ENCODE measurements around the gene CTNNA1.
"Not testable (repeated sequence)": the region's sequence is repeated elsewhere in the genome, so short reads cannot be mapped to it uniquely, and the experiment has no call there.

CTNNA1 gene

DNA sequence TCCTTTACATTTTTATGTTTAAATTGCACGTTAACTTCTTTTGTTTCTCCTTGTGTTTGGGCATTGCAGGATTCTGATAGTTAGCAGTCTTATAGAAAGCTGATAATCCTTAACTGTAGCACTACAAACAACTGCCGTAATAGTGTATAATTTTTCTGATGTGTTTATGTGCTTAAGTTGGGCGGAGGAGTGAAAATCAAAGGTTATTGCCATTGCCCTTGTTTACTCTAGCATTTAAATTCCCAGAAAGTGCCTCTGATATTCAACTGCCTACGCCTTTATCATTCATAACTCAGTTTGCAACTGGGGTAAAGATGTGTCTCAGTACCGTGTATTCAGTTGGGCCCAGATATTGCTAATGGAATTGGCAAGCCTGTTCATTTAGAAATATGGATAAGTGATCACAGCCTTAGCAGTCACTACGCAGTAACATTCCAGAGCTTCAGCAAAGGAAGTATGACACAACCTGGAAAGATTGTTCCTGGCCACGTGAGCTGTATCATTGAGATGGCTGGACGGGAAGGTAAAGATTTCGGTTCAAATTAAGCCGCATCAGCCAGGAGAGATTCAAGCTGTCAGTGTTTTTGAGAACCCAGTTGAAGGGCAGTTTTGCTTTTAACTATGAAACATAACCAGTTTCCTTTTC is 150.0 kb downstream of the CTNNA1 start:
- no peak for ATAC-seq

DNA sequence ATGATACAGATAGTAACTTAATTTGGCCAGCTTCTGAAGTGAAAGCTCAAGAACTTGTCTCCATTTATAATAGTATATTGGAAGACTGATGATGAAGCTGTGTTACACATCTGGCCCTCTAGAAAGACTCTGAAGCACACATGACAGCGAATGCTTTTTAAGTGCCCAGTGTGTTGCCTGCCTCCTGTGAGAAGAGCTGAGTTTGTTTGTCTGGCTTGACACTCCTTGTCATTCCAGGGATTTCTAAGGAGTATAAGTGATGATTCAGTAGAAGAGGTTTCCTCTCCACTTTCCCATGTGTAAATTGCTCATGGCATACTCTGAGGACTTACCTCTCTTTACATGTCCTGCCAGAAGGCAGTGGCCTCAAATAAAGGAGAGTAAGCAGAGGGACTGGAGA is 152.3 kb downstream of the CTNNA1 start:
- ATAC-seq, result no peak

GRCh38 chr5:138909734-138910133 is 156.5 kb downstream of the CTNNA1 start:
- ATAC-seq, result no peak

GRCh38 chr5:138910546-138911185 is 157.4 kb downstream of the CTNNA1 start:
- ATAC-seq, result no peak

DNA sequence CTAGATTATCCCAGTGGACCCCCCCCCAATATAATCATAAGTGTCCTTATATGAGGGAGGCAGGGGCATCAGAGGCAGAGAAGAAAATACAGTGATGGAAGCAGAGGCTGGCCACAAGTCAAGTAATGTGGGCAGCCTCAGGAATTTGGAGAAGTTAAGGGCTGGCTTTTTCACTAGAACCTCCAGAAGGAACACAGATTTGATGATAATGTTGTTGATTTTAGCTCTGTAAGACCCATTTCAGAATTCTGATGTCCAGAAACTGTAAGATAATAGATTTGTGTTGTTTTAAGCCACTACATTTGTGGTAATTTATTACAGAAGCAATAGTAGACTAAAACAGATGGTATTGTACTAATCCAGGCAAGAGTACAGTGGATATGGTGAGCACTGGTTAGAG is 158.2 kb downstream of the CTNNA1 start:
- no peak for ATAC-seq

DNA sequence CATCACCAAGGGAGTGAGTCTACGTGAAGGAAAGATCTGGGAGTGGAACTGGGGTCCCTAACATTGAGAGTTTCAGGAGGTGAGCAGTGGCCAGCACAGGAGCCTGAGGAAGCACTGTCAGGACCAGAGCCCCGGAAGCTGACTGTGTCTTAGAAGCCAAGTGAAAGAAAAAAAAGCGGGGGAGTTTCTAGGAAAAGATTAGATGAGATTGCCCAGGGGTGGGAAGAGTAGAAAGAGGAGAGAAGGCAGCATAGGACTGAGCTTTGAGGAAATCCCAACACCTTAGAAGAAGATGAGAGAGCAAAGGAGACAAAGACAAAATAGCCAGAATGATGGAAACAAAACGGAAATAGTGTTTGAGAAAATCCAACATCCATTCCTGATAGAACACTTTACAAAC is 158.9 kb downstream of the CTNNA1 start:
- ATAC-seq, result no peak

DNA sequence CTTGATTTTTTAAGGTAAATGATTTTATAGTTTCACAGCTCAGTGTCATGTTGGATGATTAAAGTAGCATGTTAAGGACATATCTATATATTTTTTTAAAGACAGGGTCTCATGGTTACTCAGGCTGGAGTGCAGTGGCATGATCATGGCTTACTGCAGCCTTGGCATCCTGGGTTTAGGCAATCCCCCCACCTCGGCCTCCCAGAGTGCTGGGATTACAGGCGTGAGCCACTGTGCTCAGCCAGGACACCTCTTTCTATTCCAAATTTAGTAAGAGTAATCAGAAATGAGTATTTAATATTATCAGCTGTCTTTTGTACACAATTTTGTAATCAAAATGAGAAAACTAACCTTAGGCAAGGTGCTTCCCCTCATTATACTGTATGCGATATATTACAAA is 160.5 kb downstream of the CTNNA1 start:
- ATAC-seq, result no peak

DNA sequence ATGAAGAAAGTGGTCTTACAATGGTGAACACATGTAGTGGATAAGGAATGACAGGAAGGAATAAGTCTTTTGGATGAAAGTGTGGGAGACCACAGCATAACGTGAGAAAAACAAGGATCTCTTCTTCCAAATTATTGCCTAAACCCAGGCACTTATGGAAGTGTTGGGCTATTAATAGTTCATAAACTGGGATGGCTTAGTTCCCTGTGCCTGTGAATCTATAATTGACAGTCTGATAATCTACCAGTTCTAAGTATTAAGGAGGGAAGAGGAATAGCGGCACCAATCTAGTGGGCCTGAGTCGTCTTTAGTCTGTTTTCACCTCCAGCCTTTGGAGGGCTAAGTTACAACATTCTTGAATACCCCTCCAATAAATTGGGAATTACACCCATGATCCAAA is 161.1 kb downstream of the CTNNA1 start:
- no peak for ATAC-seq

GRCh38 chr5:138918686-138919085 is 165.5 kb downstream of the CTNNA1 start:
- ATAC-seq, result no peak

DNA sequence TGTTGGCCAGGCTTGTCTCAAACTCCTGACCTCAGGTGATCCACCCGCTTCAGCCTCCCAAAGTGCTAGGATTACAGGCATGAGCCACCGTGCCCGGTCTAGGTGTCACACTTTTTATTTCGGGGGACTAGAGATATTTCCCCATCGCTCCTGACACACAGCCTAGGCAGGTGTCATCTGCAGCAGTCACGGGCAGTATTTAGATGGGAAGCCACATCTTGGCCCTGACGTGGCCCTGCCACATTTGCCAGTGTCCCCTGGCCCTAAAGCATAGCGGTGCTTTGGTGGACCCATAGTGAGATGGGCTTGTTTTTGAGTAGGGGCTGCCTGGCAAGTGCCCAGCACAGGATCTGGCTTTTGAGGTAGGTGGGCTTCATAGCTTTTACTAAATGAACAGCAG is 167.0 kb downstream of the CTNNA1 start:
- no peak for ATAC-seq

- not testable (repeated sequence) for ATAC-seq
Measured at GRCh38 chr5:138921362-138921761, 168.1 kb downstream of the CTNNA1 start.

DNA sequence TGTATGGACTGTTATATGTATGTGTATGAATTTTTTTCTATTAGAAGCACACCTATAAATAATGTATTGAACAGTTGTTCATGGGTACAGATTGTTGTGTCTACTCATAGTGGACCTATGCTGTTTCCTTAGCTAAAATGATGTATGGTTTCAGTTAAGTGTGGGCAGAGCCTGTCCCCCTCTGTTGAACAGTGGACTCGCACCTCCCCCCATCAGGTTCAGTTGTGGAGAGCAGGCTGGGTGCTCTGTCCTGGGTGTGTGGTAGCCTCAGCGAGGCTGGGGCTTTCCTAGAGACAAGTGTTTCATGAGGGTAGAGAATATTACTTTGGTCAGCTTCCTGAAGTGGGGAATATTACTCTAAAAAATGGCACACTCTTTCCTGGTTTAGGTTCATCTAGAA is 169.3 kb downstream of the CTNNA1 start:
- ATAC-seq, result no peak

GRCh38 chr5:138925090-138925635 is 171.9 kb downstream of the CTNNA1 start:
- ATAC-seq, result no peak

- ATAC-seq, result no peak
Measured at GRCh38 chr5:138926257-138926656, 173.0 kb downstream of the CTNNA1 start.

- ATAC-seq, result no peak
Measured at GRCh38 chr5:138926688-138927448, 173.6 kb downstream of the CTNNA1 start.

- no peak for ATAC-seq
Measured at GRCh38 chr5:138927544-138927943, 174.3 kb downstream of the CTNNA1 start.

DNA sequence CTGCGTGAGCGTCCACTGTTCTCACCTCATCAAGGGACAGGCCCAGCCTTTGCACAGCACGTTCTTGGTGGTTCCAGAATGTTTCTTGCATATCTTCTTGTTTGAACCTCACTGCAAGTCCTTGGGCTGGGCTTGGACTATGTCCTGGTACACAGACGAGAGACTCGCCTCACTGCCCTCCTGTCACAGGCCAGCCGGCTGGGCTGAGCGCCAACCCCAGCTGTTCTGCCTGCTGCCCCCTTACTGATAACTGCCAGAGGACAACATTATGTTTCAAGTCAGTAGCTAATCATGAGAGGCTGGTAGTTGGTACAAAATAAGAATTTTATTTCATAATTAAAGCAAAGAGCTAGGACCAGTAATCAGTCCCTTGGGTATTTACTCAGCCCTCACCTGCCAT is 174.8 kb downstream of the CTNNA1 start:
- ATAC-seq, result no peak

- ATAC-seq, result no peak
Measured at GRCh38 chr5:138929571-138929955, 176.3 kb downstream of the CTNNA1 start.

DNA sequence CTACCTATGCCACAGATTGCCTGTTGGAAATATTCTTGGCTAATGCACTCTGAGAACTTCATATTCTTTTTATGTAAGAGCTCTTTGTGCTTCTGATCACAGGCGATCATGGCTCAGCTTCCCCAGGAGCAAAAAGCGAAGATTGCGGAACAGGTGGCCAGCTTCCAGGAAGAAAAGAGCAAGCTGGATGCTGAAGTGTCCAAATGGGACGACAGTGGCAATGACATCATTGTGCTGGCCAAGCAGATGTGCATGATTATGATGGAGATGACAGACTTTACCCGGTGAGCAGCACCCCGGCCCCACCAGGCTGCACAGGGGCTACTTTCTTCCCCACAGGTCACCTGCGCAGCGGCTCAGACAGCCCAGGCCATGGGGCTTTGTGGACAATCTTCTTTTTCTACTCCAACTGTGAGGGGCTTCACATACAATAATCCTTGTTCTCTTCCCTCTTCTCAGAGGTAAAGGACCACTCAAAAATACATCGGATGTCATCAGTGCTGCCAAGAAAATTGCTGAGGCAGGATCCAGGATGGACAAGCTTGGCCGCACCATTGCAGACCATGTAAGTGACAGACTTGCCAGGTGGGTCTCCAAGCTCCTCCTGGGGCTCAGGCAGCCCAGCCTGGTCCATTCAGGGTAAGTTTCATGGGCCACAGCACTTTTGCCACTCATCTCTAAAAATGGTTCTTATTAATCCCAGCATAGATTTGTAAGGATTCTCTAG is 177.3 kb downstream of the CTNNA1 start:
- ATAC-seq, result no peak

DNA sequence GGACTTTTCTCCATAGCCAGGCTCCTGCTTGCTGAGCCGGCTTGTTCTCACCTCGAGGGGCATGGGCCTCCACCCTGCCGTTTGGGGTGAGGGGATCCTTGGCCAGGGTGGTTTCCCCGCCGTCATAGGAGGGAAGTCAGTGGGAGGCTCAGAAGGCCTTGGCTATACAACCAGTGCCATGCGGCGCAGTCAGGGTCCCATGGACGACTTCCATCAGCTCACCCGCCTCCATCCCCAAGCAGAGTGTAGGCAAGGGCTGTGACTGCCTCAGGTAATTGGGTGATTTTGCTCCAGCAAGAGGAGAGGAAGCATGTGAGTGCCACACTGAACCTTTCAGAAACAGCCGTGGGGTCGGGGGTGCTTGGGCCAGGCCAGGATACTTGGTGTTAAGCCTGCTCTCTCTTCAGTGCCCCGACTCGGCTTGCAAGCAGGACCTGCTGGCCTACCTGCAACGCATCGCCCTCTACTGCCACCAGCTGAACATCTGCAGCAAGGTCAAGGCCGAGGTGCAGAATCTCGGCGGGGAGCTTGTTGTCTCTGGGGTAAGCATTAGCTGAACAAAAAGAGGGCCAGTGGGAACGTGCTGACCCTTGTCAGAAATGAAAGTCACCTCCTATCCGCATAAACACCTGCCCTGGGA is 179.1 kb downstream of the CTNNA1 start:
- ATAC-seq, result no peak

- ATAC-seq, result no peak
Measured at GRCh38 chr5:138933522-138934290, 180.5 kb downstream of the CTNNA1 start.

- ATAC-seq, result no peak
Measured at GRCh38 chr5:138934971-138935370, 181.7 kb downstream of the CTNNA1 start.
